ENCODE measurements around the gene SCUBE1. TPM values are rescaled to one million over a fixed set of nuclear protein-coding genes. Genes with fewer than 3 reads are reported as not detected.

Gene SCUBE1
- total and polyA plus RNA-seq, 2 of the 8 experiments (the other 6 are each of a cell fraction or from before 2014, with no cell fraction given): 2.3 to 4.9 TPM

GRCh38 chr22:43390872-43391271, 47.7 kb upstream of the SCUBE1 start:
- Histone ChIP-seq H3K27ac (ENCODE audit: low read depth, low read length) (no peak overlapping the region), H3K27me3 (replicated peaks in 1 of 4; ENCODE audit: control insufficient read depth in 3 of 4, extremely low read depth in 1 of 4, insufficient read depth in 3 of 4, low read length in 3 of 4) (peaks cover 0 to 11% (median 3%) of the 10 kb centered on the region in 4 experiments; a peak in 4 of 7 replicates), H3K18ac (ENCODE audit: extremely low read depth, low read length) (no peak overlapping the region), H3K4me2 (ENCODE audit: insufficient read depth in 1 of 2, low read depth in 2 of 2, low read length in 2 of 2) (no peak overlapping the region), H3K9ac (replicated peaks in 1 of 4; ENCODE audit: extremely low read depth in 1 of 4, low read depth in 3 of 4, low read length in 3 of 4) (no peak overlapping the region), H3K4me3 (ENCODE audit: extremely low read depth in 1 of 4, insufficient read depth in 2 of 4, low read depth in 3 of 4, low read length in 4 of 4) (no peak overlapping the region), H2BK15ac (ENCODE audit: low read length) (no peak overlapping the region), H4K20me1 (replicated peaks in 1 of 2; ENCODE audit: control insufficient read depth in 1 of 2, insufficient read depth in 2 of 2, low read length in 2 of 2) (no peaks in the 10 kb centered on the region), H3K23me2 (ENCODE audit: low read depth, low read length) (no peaks in the 10 kb centered on the region), H2BK5ac (ENCODE audit: low read depth, low read length) (no peak overlapping the region), H3K14ac (ENCODE audit: insufficient read length) (no peak overlapping the region), H4K91ac (replicated peaks; ENCODE audit: insufficient read length, low read length) (no peak overlapping the region), H2BK12ac (ENCODE audit: low read depth, low read length) (no peak overlapping the region), H2BK120ac (replicated peaks; ENCODE audit: low read depth, low read length) (no peak overlapping the region), H3K56ac (replicated peaks; ENCODE audit: insufficient read length, low read depth, low read length) (no peak overlapping the region), H3K23ac (ENCODE audit: insufficient read length) (no peak overlapping the region), H2AFZ (ENCODE audit: low read length) (no peak overlapping the region), H2AK5ac (ENCODE audit: low read depth, low read length) (no peak overlapping the region), H3K9me3 (ENCODE audit: insufficient read depth in 2 of 2, low read depth in 1 of 2, low read length in 1 of 2) (no peaks in the 10 kb centered on the region), H4K5ac (ENCODE audit: insufficient read length, low read depth, low read length) (no peak overlapping the region), H3K4ac (replicated peaks; ENCODE audit: insufficient read length, low read depth, low read length) (no peak overlapping the region), H3K4me1 (replicated peaks in 1 of 4; ENCODE audit: control insufficient read depth in 3 of 4, insufficient read depth in 4 of 4, low read length in 3 of 4) (peaks cover 0 to 3% (median 2%) of the 10 kb centered on the region in 4 experiments; a peak in 3 of 7 replicates), H2BK20ac (ENCODE audit: low read length) (no peak overlapping the region), H4K8ac (ENCODE audit: extremely low read depth, insufficient read depth, low read length) (no peak overlapping the region), H3K36me3 (ENCODE audit: control insufficient read depth in 2 of 4, insufficient read depth in 4 of 4, low read length in 3 of 4) (no peaks in the 10 kb centered on the region), H3K79me1 (ENCODE audit: low read depth, low read length) (no peaks in the 10 kb centered on the region), H3K79me2 (ENCODE audit: control insufficient read depth in 1 of 2, insufficient read depth in 2 of 2, low read length in 2 of 2) (no peaks in the 10 kb centered on the region)
- FAIRE-seq: no peak
- WGBS, 2 experiments (ENCODE audit: extremely low coverage in 1 of 2, insufficient coverage in 1 of 2, insufficient read length in 1 of 2, insufficient replicate concordance in 2 of 2, low coverage in 1 of 2, low lambda C conversion rate in 2 of 2, missing lambda C conversion rate in 1 of 2): 79% methylated on average over 4 of the region's 4 CpGs; no CpG with 5 or more reads in 1 of the 2 experiments
- POLR2A ChIA-PET (ENCODE audit: partially characterized antibody): no interaction called here
- no peak for DNase-seq (ENCODE audit: low read depth in 1 of 2, low spot score in 2 of 2)
- CTCF ChIA-PET (ENCODE audit: partially characterized antibody): interaction anchor here (0.8 to 14.7 kb wide), 4 partner anchors 13 to 124 kb away, joined by 3 to 257 read pairs (median 3); no protein-coding TSS in a partner anchor
- TF ChIP-seq GABPA (IDR thresholded peaks at IDR 0.05; ENCODE audit: borderline replicate concordance, insufficient read depth, low read length): no peak
- no peak for TF ChIP-seq POU5F1 (IDR thresholded peaks at IDR 0.05; ENCODE audit: low read depth, low read length)
- TF ChIP-seq JUND (IDR thresholded peaks at IDR 0.05; ENCODE audit: low read length): no peak
- no peak for TF ChIP-seq EP300 (IDR thresholded peaks at IDR 0.05; ENCODE audit: borderline replicate concordance in 1 of 2, low read depth in 2 of 2, low read length in 2 of 2)
- TF ChIP-seq POLR2A (IDR thresholded peaks at IDR 0.05; ENCODE audit: control extremely low read depth in 1 of 2, low read depth in 2 of 2, low read length in 2 of 2): no peak
- no peak for TF ChIP-seq ZNF274 (IDR thresholded peaks at IDR 0.05; ENCODE audit: borderline replicate concordance, extremely low read depth, low read length)
- TF ChIP-seq RXRA (IDR thresholded peaks at IDR 0.05; ENCODE audit: insufficient read depth, low read depth, low read length): no peak
- TF ChIP-seq TCF12 (IDR thresholded peaks at IDR 0.05; ENCODE audit: low read depth, low read length): no peak
- TF ChIP-seq MAX (IDR thresholded peaks at IDR 0.05): no peak
- TF ChIP-seq RNF2 (IDR thresholded peaks at IDR 0.05; ENCODE audit: borderline replicate concordance, low read depth, low read length, missing control alignments, poor library complexity, severe bottlenecking): no peak
- no peak for TF ChIP-seq FOSL1 (IDR thresholded peaks at IDR 0.05; ENCODE audit: insufficient read depth, low read depth, low read length)
- TF ChIP-seq CEBPB (IDR thresholded peaks at IDR 0.05; ENCODE audit: low read depth, low read length): no peak
- TF ChIP-seq ASH2L (IDR thresholded peaks at IDR 0.05; ENCODE audit: low read length): no peak
- TF ChIP-seq CREB1 (IDR thresholded peaks at IDR 0.05): no peak
- no peak for TF ChIP-seq NANOG (IDR thresholded peaks at IDR 0.05; ENCODE audit: insufficient read depth, low read depth, low read length, poor library complexity, severe bottlenecking)
